ENCODE measurements around the gene RNF224. TPM values are rescaled to one million over a fixed set of nuclear protein-coding genes. Genes with fewer than 3 reads are reported as not detected.

Gene RNF224
- polyA plus RNA-seq, 1 donor from 2014 or later = not detected

GRCh38 chr9:137188490-137189296 is 38.6 kb upstream of the RNF224 start, which contains the start of the genes ANAPC2 and SSNA1:
TSS of gene ANAPC2 (minus strand) at chr9:137188560. CDS start at chr9:137188532, 28 bp downstream.
TSS of gene SSNA1 (plus strand) at chr9:137188676. CDS start at chr9:137188727, 51 bp downstream.
- Histone ChIP-seq H4K20me1 (ENCODE audit: insufficient read depth) (no peaks in the 10 kb centered on the region), H3K4me3 (ENCODE audit: low read length) (peak within 1 kb of the TSS; percentile 98), H3K4me2 (ENCODE audit: low read length) (peak within 1 kb of the TSS; percentile 95), H3K9me3 (ENCODE audit: low read length) (no peaks in the 10 kb centered on the region), H3K36me3 (ENCODE audit: insufficient read depth, low read length) (no peaks in the 10 kb centered on the region), H3K9me2 (ENCODE audit: insufficient read depth, low read length) (no peaks in the 10 kb centered on the region), H3F3A (ENCODE audit: insufficient read depth, low read length, poor library complexity, severe bottlenecking) (no peaks in the 10 kb centered on the region), H3K9ac (ENCODE audit: low read length) (peak within 1 kb of the TSS; percentile 85), H2AFZ (ENCODE audit: low read depth, low read length) (peak within 1 kb of the TSS; percentile 69), H3K79me2 (replicated peaks; ENCODE audit: insufficient read depth, low read length) (peaks cover 14% of the 10 kb centered on the region), H3K27me3 (ENCODE audit: insufficient read depth, low read depth, low read length) (no peaks in the 10 kb centered on the region), H3K27ac (ENCODE audit: low read length) (peak within 1 kb of the TSS; percentile 76)
- TF ChIP-seq EZH2 (IDR thresholded peaks at IDR 0.05; ENCODE audit: borderline replicate concordance, insufficient read depth, low read length, poor library complexity, severe bottlenecking) = no peak
- peak; percentile 46 for TF ChIP-seq CTCF (IDR thresholded peaks at IDR 0.05; ENCODE audit: poor library complexity, severe bottlenecking)
- TF ChIP-seq TAF1 (IDR thresholded peaks at IDR 0.05; ENCODE audit: low read depth) = peak; percentile 44
- TF ChIP-seq RAD21 (conservative IDR thresholded peaks at IDR 0.05) = peak; percentile 27
- peak; percentile 51 for TF ChIP-seq SMC3 (conservative IDR thresholded peaks at IDR 0.05; ENCODE audit: poor library complexity)
- no peak for TF ChIP-seq POLR2AphosphoS5 (IDR thresholded peaks at IDR 0.05)
- TF ChIP-seq MXI1 (conservative IDR thresholded peaks at IDR 0.05; ENCODE audit: poor library complexity, severe bottlenecking) = peak; percentile 93
- TF ChIP-seq EP300 (conservative IDR thresholded peaks at IDR 0.05; ENCODE audit: poor library complexity, severe bottlenecking) = peak; percentile 79
- TF ChIP-seq REST (IDR thresholded peaks at IDR 0.05; ENCODE audit: borderline replicate concordance) = peak; percentile 66

GRCh38 chr9:137189297-137190295 is 37.7 kb upstream of the RNF224 start:
- no peak for TF ChIP-seq TAF1 (IDR thresholded peaks at IDR 0.05; ENCODE audit: low read depth)
- TF ChIP-seq REST (IDR thresholded peaks at IDR 0.05; ENCODE audit: borderline replicate concordance) = no peak
- TF ChIP-seq RAD21 (conservative IDR thresholded peaks at IDR 0.05) = no peak
- TF ChIP-seq MXI1 (conservative IDR thresholded peaks at IDR 0.05; ENCODE audit: poor library complexity, severe bottlenecking) = no peak
- TF ChIP-seq CTCF (IDR thresholded peaks at IDR 0.05; ENCODE audit: poor library complexity, severe bottlenecking) = no peak
- no peak for TF ChIP-seq POLR2AphosphoS5 (IDR thresholded peaks at IDR 0.05)
- no peak for TF ChIP-seq EP300 (conservative IDR thresholded peaks at IDR 0.05; ENCODE audit: poor library complexity, severe bottlenecking)
- TF ChIP-seq EZH2 (IDR thresholded peaks at IDR 0.05; ENCODE audit: borderline replicate concordance, insufficient read depth, low read length, poor library complexity, severe bottlenecking) = no peak
- no peak for TF ChIP-seq SMC3 (conservative IDR thresholded peaks at IDR 0.05; ENCODE audit: poor library complexity)
- Histone ChIP-seq H2AFZ (ENCODE audit: low read depth, low read length) (no peak overlapping the region), H3K27ac (ENCODE audit: low read length) (peak overlapping the region; percentile 76), H3K4me2 (ENCODE audit: low read length) (peak overlapping the region; percentile 91), H3K79me2 (replicated peaks; ENCODE audit: insufficient read depth, low read length) (peaks cover 14% of the 10 kb centered on the region), H3K27me3 (ENCODE audit: insufficient read depth, low read depth, low read length) (no peaks in the 10 kb centered on the region), H3F3A (ENCODE audit: insufficient read depth, low read length, poor library complexity, severe bottlenecking) (no peaks in the 10 kb centered on the region), H4K20me1 (ENCODE audit: insufficient read depth) (no peaks in the 10 kb centered on the region), H3K4me3 (ENCODE audit: low read length) (peak overlapping the region; percentile 98), H3K9ac (ENCODE audit: low read length) (peak overlapping the region; percentile 85), H3K36me3 (ENCODE audit: insufficient read depth, low read length) (no peaks in the 10 kb centered on the region), H3K9me3 (ENCODE audit: low read length) (no peaks in the 10 kb centered on the region), H3K9me2 (ENCODE audit: insufficient read depth, low read length) (no peaks in the 10 kb centered on the region)
